AG04450 (cell line): ENCODE data around the gene SMIM7. TPM values are rescaled to one million over a fixed set of nuclear protein-coding genes. Genes with fewer than 3 reads are reported as not detected.

Experiments used
- CTCF ChIA-PET: fragments of 300-600, 350-600 bp; formaldehyde crosslinking; extraction: SDS; loops from one replicate; lab custom pipeline; 2022; ENCODE audit warnings: antibody characterized with exemption, inconsistent platforms; lab: Charles Lee
- POLR2A ChIA-PET: fragments of 350-600 bp; formaldehyde crosslinking; extraction: SDS; loops from one replicate; lab custom pipeline; 2021; ENCODE audit warnings: antibody characterized with exemption, inconsistent platforms; lab: Yijun Ruan, JAX
- DNase-seq: peaks from one replicate; pipeline ENCODE4 v3.0.0-alpha.2; 2011; ENCODE audit warnings: low read depth, low spot score
- H3K27ac ChIP-seq: one replicate; pipeline ENCODE4 v1.5.1; 2012; ENCODE audit warnings: low read depth, low read length, control low read depth
- H3K27me3 ChIP-seq: one replicate; pipeline ENCODE4 v1.6.0; 2012; ENCODE audit warnings: low read length; ENCODE audit not compliant: control insufficient read depth, insufficient read depth
- H3K4me3 ChIP-seq: 2 replicates; pipeline ENCODE4 v1.5.1; 2011; ENCODE audit warnings: mild to moderate bottlenecking, low read depth, low read length, control low read depth
- H3K9me3 ChIP-seq: 2 replicates; pipeline ENCODE4 v1.5.1; 2012; ENCODE audit warnings: low read length; ENCODE audit not compliant: control insufficient read depth, insufficient read depth
- polyA plus RNA-seq: library from polyadenylated mRNA; depleted of rRNA; stranded (reverse); fragments of >200 nt; gene quantifications from 2 replicates; pipeline ENCODE4 v1.2.3, GENCODE V29; 2011; rRNA removed
- TF ChIP-seq, protein P1 (sequence below): IDR thresholded peaks from 2 replicates; pipeline ENCODE4 v1.5.1; 2011; ENCODE audit warnings: low read depth, low read length, control low read depth, inconsistent platforms

The SMIM7 gene
- polyA plus RNA-seq, 1 experiment, result 84.8 TPM

- TF ChIP-seq, protein P1, sequence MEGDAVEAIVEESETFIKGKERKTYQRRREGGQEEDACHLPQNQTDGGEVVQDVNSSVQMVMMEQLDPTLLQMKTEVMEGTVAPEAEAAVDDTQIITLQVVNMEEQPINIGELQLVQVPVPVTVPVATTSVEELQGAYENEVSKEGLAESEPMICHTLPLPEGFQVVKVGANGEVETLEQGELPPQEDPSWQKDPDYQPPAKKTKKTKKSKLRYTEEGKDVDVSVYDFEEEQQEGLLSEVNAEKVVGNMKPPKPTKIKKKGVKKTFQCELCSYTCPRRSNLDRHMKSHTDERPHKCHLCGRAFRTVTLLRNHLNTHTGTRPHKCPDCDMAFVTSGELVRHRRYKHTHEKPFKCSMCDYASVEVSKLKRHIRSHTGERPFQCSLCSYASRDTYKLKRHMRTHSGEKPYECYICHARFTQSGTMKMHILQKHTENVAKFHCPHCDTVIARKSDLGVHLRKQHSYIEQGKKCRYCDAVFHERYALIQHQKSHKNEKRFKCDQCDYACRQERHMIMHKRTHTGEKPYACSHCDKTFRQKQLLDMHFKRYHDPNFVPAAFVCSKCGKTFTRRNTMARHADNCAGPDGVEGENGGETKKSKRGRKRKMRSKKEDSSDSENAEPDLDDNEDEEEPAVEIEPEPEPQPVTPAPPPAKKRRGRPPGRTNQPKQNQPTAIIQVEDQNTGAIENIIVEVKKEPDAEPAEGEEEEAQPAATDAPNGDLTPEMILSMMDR, result no peak
- no peak for DNase-seq
- POLR2A ChIA-PET, result no interaction called here
- no peaks in the 10 kb centered on the region for H3K9me3 ChIP-seq
- no peaks in the 10 kb centered on the region for H3K27me3 ChIP-seq
- no peak overlapping the region for H3K4me3 ChIP-seq
- CTCF ChIA-PET, result no interaction called here
- H3K27ac ChIP-seq, result no peak overlapping the region
Observed at GRCh38 chr19:16596399-16596798, 63.5 kb downstream of the SMIM7 start.

Other genes with a start within 250 kb of the SMIM7 start
- 14.4 and 14.7 TPM in 2 replicates for gene EPS15L1, start 188.2 kb downstream of the SMIM7 start, polyA plus RNA-seq
- gene CALR3, start 164.0 kb downstream of the SMIM7 start, polyA plus RNA-seq, result not detected in 2 replicates
- gene C19orf44, start 163.8 kb downstream of the SMIM7 start, polyA plus RNA-seq, result 1.8 and 2.3 TPM in 2 replicates
- 3.4 and 3.8 TPM in 2 replicates for gene CHERP, start 117.7 kb downstream of the SMIM7 start, polyA plus RNA-seq
- 35.7 TPM in 2 replicates for gene SLC35E1, start 87.7 kb downstream of the SMIM7 start, polyA plus RNA-seq
- gene MED26, start 31.9 kb downstream of the SMIM7 start, polyA plus RNA-seq, result 3.0 and 3.1 TPM in 2 replicates
- gene TMEM38A, start 995 bp upstream of the SMIM7 start, polyA plus RNA-seq, result 2.2 and 2.4 TPM in 2 replicates
- gene NWD1, start 59.7 kb upstream of the SMIM7 start, polyA plus RNA-seq, result not detected in 2 replicates
- gene SIN3B, start 169.3 kb upstream of the SMIM7 start, polyA plus RNA-seq, result 18.8 and 26.2 TPM in 2 replicates
- not detected in 2 replicates for gene F2RL3, start 228.9 kb upstream of the SMIM7 start, polyA plus RNA-seq